GM21528 (cell line): ENCODE measurements around the gene KISS1.
"Not testable (repeated sequence)": the region's sequence is repeated elsewhere in the genome, so short reads cannot be mapped to it uniquely, and the experiment has no call there.

ENCODE experiments used
- ATAC-seq: cut with Tn5 transposase; IDR thresholded peaks from one replicate; pipeline ENCODE4 v1.9.1; 2021; ENCODE audit warnings: mild to moderate bottlenecking, moderate library complexity; ENCODE audit not compliant: unreplicated experiment, low FRiP score

KISS1 gene, protein sequence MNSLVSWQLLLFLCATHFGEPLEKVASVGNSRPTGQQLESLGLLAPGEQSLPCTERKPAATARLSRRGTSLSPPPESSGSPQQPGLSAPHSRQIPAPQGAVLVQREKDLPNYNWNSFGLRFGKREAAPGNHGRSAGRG

DNA sequence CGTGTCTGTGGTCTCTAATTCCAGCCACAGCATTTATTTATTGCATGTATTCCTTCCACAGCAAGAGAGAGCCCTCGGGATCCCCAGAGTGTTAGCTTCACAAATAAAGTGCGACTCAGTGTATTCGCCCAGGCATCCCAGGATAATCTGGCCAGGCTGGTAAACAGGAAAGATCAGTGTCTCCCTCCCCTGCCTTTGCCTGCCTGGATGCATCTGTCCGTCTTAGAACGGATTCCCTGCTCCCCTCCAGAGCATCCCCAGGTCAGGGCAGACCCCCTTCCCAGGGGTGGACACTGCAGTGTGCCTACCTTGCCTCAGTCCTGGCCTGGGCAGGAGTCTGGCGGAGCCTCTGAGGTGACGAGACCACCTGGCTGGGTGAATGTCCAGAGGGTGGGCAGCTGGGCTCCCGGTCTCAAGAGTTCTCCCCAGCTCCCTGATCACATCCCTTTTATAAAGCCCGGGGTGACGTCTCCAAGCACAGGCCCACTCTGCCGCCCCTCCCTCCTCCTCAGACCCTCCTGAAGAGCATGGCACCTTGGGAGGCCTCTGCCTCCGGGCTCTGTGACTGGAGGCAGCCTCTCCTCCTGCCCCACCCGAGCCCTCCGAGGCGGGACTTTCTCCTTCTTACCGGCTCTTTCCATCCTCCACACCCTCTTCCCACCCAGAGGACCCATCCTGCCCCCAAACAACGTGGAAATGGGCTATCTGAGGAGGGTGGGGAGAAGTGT is at the start of gene KISS1:
Gene KISS1 (minus strand): TSS at position 424 of the 728 bp plus-strand sequence. CDS start 3,615 bp downstream, outside the sequence.
- ATAC-seq: no peak

DNA sequence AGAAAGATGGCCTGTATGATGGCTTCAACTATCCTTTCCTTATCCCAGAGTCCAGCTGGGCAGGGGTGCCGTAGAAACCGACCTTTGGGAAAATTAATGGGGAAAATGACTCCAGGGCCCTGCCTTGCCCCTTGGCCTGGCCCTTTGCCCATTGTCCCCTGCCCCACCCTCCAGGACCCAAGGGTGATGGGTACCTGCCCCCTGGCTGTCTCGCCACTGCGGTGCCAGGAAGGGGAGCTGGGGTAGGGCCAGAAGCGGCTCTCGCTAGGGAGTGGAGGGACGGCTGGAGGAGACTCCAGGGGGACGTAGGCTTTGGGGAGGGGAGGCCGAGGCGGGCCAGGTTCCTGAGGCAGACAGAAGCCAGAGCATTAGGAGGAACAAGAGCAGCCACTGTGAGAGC is 46.6 kb upstream of the KISS1 start:
- no peak for ATAC-seq

DNA sequence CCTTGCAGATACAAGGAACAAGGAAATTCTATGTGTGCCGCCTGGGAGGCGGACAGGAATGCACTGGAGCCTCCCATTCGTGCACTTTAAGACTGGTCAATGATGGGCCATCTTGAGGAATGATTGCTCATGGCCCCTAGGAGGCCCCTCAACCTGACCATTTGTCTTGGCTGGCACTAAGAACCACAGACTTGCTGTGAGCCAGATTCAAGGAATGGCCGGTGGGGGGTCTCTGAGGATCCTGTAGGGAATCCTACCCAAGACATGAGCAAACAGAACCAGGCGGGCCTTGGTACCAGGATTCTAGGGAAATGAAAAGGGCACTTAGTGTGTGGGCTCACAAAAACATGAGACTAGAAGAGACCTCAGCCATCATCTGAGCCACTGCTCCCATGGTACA is 45.6 kb upstream of the KISS1 start:
- ATAC-seq: no peak

DNA sequence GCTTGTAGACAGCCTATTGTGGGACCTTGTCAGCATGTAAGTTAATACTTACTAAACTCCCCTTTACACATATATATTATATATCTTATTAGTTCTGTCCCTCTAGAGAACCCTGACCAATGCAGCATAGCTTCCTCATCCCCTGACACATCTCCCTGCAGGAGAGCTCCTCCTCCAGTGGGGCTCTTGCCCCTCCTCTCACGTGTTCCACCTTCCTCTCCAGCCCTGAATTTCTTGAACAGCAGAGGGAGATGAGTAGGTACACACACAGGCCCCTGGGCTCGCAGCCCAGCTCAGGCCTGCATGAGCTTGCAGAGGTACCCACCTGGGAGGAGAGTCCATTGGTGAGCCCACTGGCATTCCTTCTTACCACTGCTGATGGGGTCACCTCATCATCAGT is 44.8 kb upstream of the KISS1 start:
- ATAC-seq: no peak

DNA sequence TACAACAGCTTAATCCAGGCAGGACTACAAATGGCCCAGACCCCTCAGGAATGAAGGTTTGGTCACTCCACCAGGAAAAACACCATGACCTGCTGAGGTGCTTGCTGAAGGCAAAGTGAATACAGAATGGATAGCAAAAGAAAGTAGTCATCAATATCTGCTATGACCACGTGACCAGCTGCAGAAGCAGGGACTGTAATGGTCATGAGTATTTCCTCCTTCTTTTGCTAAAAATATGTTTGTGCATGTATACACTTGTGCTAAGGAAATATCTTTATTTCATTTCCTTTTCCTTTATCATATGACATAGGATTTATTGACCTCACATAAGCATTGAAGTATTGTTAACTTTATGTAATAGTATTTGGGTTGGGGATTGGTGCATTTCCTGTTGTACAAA is 43.9 kb upstream of the KISS1 start:
- ATAC-seq: no peak

DNA sequence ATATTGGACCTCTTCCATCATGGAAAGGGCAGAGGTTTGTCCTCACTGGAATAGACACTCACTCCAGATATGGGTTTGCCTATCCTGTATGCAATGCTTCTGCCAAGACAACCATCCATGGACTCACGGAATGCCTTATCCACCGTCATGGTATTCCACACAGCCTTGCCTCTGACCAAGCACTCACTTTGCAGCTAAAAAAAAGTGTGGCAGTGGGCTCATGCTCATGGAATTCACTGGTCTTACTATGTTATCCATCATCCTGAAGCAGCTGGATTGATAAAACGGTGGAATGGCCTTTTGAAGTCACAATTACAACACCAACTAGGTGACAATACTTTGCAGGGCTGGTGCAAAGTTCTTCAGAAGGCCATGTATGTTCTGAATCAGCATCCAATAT is 43.1 kb upstream of the KISS1 start:
- ATAC-seq: not testable (repeated sequence)

DNA sequence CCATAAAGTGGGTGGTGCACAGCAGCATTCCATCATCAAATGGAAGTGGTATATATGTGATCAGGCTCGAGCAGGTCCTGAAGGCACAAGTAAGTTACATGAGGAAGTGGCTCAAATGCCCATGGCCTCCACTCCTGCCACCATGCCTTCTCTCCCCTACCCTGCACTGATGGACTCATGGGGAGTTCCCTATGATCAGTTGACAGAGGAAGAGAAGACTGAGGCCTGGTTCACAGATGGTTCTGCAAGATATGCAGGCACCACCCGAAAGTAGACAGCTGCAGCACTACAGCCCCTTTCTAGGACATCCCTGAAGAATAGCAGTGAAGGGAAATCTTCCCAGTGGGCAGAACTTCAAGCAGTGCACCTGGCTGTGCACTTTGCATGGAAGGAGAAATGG is 42.2 kb upstream of the KISS1 start:
- not testable (repeated sequence) for ATAC-seq

DNA sequence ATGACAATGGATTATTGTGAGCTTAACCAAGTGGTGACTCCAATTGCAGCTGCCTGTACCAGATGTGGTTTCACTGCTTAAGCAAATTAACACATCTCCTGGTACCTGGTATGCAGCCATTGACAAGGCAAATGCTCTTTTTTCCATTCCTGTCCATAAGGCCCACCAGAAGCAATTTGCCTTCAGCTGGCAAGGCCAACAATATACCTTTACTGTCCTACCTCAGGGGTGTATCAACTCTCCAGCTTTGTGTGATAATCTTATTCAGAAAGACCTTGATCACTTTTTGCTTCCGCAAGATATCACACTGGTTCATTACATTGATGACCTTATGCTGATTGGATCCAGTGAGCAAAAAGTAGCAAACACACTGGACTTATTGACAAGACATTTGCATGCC is 41.2 kb upstream of the KISS1 start:
- not testable (repeated sequence) for ATAC-seq

DNA sequence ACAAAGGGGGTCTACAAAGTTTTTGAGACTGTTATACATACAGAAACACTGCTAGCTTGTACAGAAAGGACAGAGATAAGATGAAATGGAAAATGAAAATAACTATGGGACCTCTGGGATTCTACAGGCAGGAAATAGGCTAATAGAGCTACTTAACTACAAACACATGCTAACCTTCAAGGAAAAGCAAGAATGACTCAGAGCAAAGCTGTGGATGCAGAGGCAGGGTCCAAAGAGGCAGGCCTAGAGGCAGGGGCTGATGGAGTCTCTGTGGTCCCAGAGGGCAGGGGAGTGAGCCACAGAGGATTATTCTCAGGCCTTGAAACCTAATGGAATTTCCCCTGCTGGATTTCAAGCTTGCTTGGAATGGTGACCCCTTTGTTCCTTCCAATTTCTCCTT is 36.2 kb upstream of the KISS1 start:
- no peak for ATAC-seq

DNA sequence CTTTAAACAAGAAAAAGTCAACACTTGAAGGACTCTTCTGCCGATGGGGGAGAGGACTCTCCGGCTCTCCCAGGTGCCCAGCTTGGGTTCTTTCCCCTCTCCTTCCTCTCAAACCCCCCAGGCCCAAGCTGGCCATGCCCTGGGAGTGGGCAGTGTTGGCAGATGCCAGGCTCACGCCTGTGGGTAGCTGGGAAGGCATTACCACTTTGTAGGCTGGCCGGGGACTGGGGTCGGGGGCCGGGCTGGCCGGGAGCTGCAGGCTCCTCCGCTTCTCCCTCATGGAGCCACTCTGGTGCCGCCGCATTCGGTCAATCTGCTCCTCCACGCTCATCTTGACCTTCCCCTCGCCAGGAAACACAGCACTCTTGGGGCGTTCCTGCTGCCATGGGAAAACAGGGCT is 33.9 kb upstream of the KISS1 start:
- ATAC-seq: no peak

DNA sequence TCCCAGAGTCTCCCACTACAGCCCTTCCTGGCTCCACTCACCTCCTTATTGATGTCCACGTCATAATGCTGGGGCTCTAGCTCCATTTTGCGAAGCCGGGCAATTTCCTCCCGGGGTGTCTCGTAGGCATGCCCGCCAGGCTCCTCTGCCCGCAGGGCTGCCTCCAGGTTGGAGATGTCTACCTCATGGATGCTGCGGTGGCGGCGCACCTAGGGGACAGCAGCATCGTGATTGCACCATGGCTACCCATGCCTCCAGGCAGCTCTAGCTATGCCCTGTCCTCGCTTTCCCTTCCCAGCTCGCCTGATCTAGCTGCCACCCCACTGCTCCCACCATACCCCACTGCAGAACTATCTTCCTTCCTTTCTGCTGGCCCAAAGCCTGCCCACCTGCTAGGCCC is 32.6 kb upstream of the KISS1 start:
- no peak for ATAC-seq

DNA sequence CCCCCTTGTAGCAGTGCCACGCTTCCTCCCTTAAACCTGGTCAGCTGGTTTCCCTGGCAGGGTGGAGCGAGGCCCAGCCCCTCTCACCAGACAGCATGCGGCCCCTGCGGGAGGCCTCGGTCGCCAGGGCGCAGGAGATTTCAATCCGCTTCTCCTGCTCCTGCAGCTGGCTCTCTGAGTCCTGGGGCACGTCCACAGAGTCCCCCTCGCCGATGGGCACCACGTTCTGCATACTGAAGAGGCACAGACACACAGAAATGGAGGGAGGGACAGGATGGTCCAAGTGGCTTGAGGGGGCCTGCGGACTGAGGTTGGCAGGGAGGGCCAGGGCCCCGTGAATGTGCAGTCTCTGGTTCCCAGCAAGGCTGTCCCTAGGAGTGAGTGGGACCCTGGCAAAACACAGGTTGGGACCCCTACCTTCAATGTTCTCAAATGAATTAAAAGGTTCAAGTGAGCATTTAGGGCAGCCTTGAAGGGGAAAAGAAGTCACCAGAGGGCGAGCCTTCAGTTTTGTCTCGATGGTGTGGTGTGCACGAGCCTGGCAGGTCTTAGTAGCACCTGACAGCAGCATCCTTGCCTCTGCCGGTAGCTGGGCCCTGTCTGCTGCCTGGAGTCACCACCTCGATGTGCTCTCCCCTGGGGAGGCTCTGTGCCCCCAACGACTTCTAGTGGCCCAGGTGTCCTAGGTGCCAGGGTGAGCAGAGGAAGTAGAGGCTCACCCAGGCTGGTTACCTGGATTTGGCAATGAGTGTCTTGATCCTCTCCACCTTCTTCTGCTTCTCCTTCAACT is 31.9 kb upstream of the KISS1 start:
- no peak for ATAC-seq

DNA sequence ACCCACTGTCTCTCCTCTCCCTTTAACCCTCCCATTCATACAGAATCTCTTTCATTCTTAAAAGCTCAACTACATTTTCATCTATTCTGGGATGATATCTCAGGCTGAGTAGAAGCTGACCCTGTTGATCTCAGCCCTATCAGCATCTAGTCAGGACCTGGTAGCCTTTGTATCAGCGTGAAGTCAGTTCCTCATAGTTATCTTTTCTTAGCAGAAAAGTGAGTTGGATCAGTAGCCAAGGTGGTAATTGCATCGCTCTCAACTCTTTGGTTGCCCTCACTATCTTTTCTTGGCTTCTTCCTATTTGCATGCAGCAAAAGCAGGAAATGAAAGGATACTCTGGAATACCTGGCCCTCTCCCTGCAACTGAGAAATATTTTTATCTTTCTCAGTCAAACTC is 31.1 kb upstream of the KISS1 start:
- no peak for ATAC-seq

DNA sequence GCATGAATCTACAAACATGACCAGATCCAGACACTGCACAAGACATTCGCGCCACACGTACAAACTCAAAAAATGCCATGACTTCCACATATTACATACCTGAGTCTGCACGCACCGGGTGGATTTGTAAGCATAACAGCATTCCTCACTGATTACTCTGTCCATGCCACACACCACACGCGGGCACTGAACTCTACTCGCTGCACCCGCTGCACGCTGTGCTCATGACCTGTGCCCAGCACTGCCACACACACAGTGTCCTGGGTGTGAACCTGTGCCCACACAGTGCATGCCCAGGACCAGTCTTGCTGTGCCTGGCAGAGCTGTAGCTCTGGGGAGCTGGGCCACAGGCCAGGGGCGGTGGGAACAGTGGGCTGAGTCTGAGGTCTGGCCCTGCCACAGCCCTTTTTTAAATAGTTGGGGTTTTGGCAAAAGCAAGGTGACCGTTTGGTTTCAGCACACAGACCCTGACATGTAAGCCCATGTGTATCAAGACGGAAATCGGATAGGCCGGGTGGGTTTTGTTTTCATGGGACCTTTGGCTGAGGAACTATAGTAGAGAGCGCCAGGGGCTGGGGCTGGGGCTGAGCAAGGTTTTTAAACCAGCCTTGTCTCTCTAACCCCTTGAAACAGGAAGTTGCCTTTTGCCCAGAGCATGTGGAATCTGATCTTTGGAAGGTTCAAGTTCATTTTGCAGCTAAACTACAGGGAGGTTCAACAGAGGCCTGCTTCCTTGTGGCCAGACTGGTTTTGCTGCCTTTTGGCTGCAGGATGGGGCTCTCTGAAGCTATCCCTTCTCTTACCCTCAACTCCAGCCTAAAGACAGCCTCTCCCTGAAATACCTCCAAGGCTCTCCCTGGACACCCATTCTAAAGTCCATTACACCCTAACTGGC is 29.8 kb upstream of the KISS1 start:
- ATAC-seq: no peak

DNA sequence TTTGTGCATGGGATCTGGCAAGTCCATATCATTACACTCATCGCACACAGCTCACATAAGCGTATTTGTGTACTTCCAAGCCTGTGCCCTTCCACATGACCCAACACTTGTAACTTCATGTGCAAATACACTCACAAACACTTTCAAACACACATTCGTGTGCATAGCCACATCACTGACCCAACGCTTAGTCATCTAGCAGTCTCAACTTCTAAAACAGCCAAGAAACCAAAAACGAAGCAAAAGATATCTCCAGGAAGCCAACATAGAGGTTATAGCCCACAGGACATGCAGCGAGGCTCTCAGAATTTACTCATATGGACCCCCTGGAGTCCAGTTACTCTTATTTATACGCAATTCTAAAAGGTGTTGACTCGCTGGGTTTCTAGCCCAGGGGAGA is 28.4 kb upstream of the KISS1 start:
- ATAC-seq: no peak

DNA sequence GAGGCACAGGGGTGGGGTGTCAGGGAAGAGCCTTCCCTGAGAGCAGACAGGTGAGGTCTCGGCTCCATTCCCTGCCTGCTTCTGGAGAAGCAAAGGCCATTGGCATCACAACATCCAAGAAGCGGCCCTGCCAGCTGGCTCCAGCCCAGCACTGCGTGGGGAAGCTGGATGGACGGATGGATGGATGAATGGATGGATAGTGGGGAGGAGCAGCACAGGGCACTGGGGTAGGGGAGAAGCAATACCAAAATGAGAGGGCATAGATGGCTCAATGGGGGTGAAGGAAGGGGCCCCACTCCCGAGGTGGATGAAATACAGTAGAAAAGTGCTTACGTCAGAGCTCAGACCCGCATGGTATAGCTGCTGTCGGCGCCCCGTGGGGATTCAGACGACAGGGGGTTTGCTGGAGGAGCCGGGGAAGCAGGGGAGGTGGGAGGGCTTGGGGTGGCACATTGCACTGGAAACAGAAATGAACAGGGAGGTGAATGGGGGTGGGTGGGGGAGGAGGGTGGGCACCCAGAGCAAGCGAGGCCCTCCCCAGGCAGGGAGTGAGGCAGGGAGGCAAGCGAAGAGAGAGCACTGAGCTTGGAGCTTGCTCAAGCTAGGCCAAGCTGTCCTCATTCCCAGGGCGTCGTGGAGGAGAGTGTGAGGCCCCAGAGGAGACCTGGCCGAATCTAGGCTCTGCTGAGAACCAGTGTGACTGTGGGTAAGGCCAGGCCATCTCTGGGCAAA is 27.0 kb upstream of the KISS1 start:
- no peak for ATAC-seq

DNA sequence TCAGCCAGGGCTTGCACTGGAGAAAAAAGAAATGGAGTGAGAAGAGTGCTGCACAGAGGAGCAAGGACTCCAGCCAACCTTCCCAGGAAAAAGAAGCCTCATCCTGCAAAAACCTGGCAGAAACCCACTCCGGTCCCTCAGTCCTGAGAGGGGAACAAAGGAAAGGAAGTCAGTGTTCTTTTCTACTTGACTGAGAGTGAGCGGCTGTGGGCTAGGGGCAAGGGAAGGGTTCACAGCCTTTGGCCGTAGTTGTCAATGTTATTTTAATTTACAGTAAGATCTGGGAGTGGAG is 26.4 kb upstream of the KISS1 start:
- ATAC-seq: no peak

DNA sequence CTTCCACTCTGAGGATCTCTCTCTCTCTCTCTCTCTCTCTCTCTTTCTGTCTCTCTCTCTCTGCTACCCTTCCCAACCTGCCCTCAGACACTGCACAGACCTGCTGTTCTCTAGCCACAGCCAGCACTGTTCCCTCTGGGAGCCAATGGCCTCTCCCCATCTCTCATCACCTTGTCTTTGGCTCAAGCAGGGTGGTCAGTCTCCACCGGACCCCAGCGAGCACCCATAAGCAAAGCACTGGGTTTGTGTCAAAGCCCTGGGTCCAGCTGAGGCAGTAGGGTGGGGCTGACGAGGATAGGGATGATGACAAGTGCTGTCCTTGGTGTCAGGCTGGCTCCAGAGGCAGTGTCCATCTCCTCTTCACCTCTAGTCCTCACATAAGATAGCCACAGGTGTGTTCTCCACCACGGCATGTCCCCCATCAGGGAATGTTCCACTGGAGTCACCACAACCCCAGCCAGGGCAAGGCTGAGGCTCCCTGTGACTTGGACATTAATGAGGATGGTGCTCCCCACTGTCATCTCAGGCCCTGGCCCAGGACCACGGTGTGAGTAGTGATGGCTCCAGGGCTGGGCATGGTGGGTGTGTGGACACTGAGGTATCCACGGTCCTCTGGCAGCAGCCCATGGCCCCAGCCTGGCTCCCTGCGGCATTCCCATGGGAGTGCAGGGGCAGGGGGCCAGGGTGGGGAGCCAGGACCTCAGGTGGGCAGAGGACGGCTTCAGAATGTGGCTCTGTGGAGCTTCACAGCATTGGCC is 25.9 kb upstream of the KISS1 start:
- no peak for ATAC-seq

DNA sequence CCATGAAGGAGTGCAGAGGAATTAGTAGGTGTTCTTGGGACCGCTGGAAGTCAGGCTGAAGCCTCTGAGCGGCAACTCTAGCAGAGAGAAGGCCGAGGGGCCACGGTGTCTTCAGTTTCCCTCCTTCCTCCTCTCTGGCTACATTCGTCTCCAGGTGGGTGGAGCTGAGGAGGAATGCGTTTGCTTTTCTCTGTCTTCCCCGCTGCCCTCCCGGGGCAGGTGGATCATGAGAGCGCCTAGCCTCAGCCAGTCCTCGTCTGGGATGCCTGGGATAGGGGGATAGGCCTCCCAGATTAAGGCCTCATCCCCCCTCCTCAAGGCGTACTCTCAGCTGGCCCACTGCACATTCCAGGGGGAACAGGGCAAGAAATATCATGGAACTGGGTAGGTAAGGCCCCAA is 25.0 kb upstream of the KISS1 start:
- no peak for ATAC-seq
